Smooth muscle cell of bladder (primary cell): ENCODE measurements around the gene RICTOR. TPM values are rescaled to one million over a fixed set of nuclear protein-coding genes. Genes with fewer than 3 reads are reported as not detected.

Source experiments
- total RNA-seq: library from RNA; depleted of rRNA; stranded (reverse); fragments of >200 nt; gene quantifications from 2 replicates; pipeline ENCODE4 v1.2.3, GENCODE V29; 2014

The RICTOR gene
- total RNA-seq: 19.9 and 24.4 TPM in 2 replicates

GRCh38 chr5:39074017-39074814, at the start of gene RICTOR:
Gene RICTOR (minus strand): TSS chr5:39074399. CDS start chr5:39074377, 22 bp downstream.

Other genes starting within 250 kb of the RICTOR start
- gene OSMR, start 228.4 kb downstream of the RICTOR start, total RNA-seq: 77.4 and 86.6 TPM in 2 replicates
- not detected in 2 replicates for gene FYB1, start 145.2 kb upstream of the RICTOR start, total RNA-seq